Fibroblast of lung (primary cell): ENCODE measurements around the gene ALPK3. TPM values are rescaled to one million over a fixed set of nuclear protein-coding genes. Genes with fewer than 3 reads are reported as not detected.

Experiments
- DNase-seq, 2 donors: peaks; one replicate each; pipeline versions ENCODE4 v3.0.0 to v3.0.0-alpha.2; 2010; ENCODE audit warnings: low read depth in 2 of 2
- H2AFZ ChIP-seq: 2 replicates; pipeline ENCODE4 v1.5.1; 2012; ENCODE audit warnings: low read length, control low read depth, inconsistent platforms
- H3K27ac ChIP-seq: 2 replicates; pipeline ENCODE4 v1.5.1; 2011; ENCODE audit warnings: low read length, control low read depth; ENCODE audit not compliant: insufficient read depth
- H3K27me3 ChIP-seq: 2 replicates; pipeline ENCODE4 v1.5.1; 2011; ENCODE audit warnings: mild to moderate bottlenecking, low read length; ENCODE audit not compliant: control insufficient read depth, insufficient read depth
- H3K36me3 ChIP-seq: 2 replicates; pipeline ENCODE4 v1.5.1; 2011; ENCODE audit warnings: low read length; ENCODE audit not compliant: control insufficient read depth, insufficient read depth
- H3K4me1 ChIP-seq: 2 replicates; pipeline ENCODE4 v1.5.1; 2011; ENCODE audit warnings: low read length; ENCODE audit not compliant: control insufficient read depth, insufficient read depth; ENCODE audit errors: extremely low read depth
- H3K4me2 ChIP-seq: 2 replicates; pipeline ENCODE4 v1.5.1; 2011; ENCODE audit warnings: low read length, control low read depth; ENCODE audit not compliant: insufficient read depth; ENCODE audit errors: extremely low read depth
- H3K4me3 ChIP-seq, 4 experiments: fragments of 200-600 bp in 1 of 4; sonication (generic) in 1 of 4; replicated peaks in 1 of 4; 2 replicates each; pipeline ENCODE4 v1.5.1; 2011 to 2016; ENCODE audit warnings: low read length in 4 of 4, low read depth in 3 of 4, mild to moderate bottlenecking in 3 of 4, control low read depth in 2 of 4, inconsistent platforms in 1 of 4, mixed read lengths in 1 of 4; ENCODE audit not compliant: insufficient read depth in 1 of 4; ENCODE audit errors: control extremely low read depth in 1 of 4
- H3K79me2 ChIP-seq: 2 replicates; pipeline ENCODE4 v1.5.1; 2012; ENCODE audit warnings: mild to moderate bottlenecking, low read length, inconsistent platforms; ENCODE audit not compliant: control insufficient read depth, insufficient read depth
- H3K9ac ChIP-seq: 2 replicates; pipeline ENCODE4 v1.5.1; 2011; ENCODE audit warnings: mild to moderate bottlenecking, low read length, control low read depth; ENCODE audit not compliant: insufficient read depth
- H3K9me3 ChIP-seq: 2 replicates; pipeline ENCODE4 v1.5.1; 2012; ENCODE audit warnings: low read depth, low read length; ENCODE audit not compliant: control insufficient read depth, insufficient read depth
- H4K20me1 ChIP-seq: 2 replicates; pipeline ENCODE4 v1.5.1; 2011; ENCODE audit warnings: low read length; ENCODE audit not compliant: control insufficient read depth, insufficient read depth; ENCODE audit errors: extremely low read depth
- CTCF ChIP-seq, 2 donors: IDR thresholded peaks in 1 of 2; conservative IDR thresholded peaks in 1 of 2; 1 replicate in 1 of 2; 2 replicates in 1 of 2; pipeline ENCODE4 v1.5.1; 2011 to 2012; ENCODE audit warnings: low read length in 2 of 2, control low read depth in 1 of 2, inconsistent platforms in 1 of 2, low read depth in 1 of 2, mild to moderate bottlenecking in 1 of 2
- EZH2 ChIP-seq: IDR thresholded peaks from 2 replicates; pipeline ENCODE4 v1.5.1; 2012; ENCODE audit warnings: low read length, control low read depth, mild to moderate bottlenecking; ENCODE audit errors: missing control alignments
- polyA plus RNA-seq, 2 donors: library from polyadenylated mRNA; depleted of rRNA in 1 of 2; stranded (reverse) in 1 of 2; unstranded in 1 of 2; fragments of >200 nt; gene quantifications; 2 replicates each; pipeline ENCODE4 v1.2.1, GENCODE V29; 2011 to 2012; ENCODE audit warnings: missing spikeins in 1 of 2
- total RNA-seq: library from RNA; depleted of rRNA; stranded (reverse); fragments of >200 nt; gene quantifications from 2 replicates; pipeline ENCODE4 v1.2.1, GENCODE V29; 2014

ALPK3 gene
- total and polyA plus RNA-seq, 2 donors (not counting 1 experiment from before 2014, with no cell fraction given): 0.03 to 0.50 TPM

- TF ChIP-seq CTCF (conservative IDR thresholded peaks at IDR 0.05 in 1 of 2, IDR thresholded peaks at IDR 0.05 in 1 of 2; ENCODE audit: low read depth in 1 of 2, low read length in 2 of 2) (no peak), EZH2 (no peak)
- H3K9me3 ChIP-seq: no peaks in the 10 kb centered on the region
- no peaks in the 10 kb centered on the region for H4K20me1 ChIP-seq
- H3K4me2 ChIP-seq: no peak overlapping the region
- H3K4me1 ChIP-seq: peaks cover 6% of the 10 kb centered on the region
- no peak overlapping the region for H3K9ac ChIP-seq
- H3K4me3 ChIP-seq: no peak overlapping the region
- no peak overlapping the region for H2AFZ ChIP-seq
- H3K27me3 ChIP-seq: no peaks in the 10 kb centered on the region
- H3K27ac ChIP-seq: no peak overlapping the region
- no peaks in the 10 kb centered on the region for H3K36me3 ChIP-seq
- peak in 1 of 2 donors; percentile 25 for DNase-seq
- H3K79me2 ChIP-seq: peaks cover 22% of the 10 kb centered on the region
Measured at GRCh38 chr15:84791763-84792162, 25.4 kb upstream of the ALPK3 start.

GRCh38 chr15:84793431-84794161, 23.6 kb upstream of the ALPK3 start:
- DNase-seq: no peak
- H3K4me3 ChIP-seq: no peak overlapping the region
- H3K9ac ChIP-seq: no peak overlapping the region
- no peak overlapping the region for H3K4me2 ChIP-seq
- H4K20me1 ChIP-seq: no peaks in the 10 kb centered on the region
- no peak overlapping the region for H2AFZ ChIP-seq
- H3K9me3 ChIP-seq: no peaks in the 10 kb centered on the region
- H3K79me2 ChIP-seq: peaks cover 6% of the 10 kb centered on the region
- no peak overlapping the region for H3K27ac ChIP-seq
- no peaks in the 10 kb centered on the region for H3K4me1 ChIP-seq
- peaks cover 10% of the 10 kb centered on the region for H3K36me3 ChIP-seq
- no peak for TF ChIP-seq EZH2
- no peaks in the 10 kb centered on the region for H3K27me3 ChIP-seq

GRCh38 chr15:84794162-84794547, 23.0 kb upstream of the ALPK3 start:
- Histone ChIP-seq H3K4me3 (no peak overlapping the region), H3K4me1 (no peaks in the 10 kb centered on the region), H3K9ac (no peak overlapping the region), H4K20me1 (no peaks in the 10 kb centered on the region), H3K27ac (no peak overlapping the region), H3K4me2 (no peak overlapping the region), H3K36me3 (peaks cover 12% of the 10 kb centered on the region), H3K9me3 (no peaks in the 10 kb centered on the region), H3K27me3 (no peaks in the 10 kb centered on the region), H3K79me2 (peaks cover 5% of the 10 kb centered on the region), H2AFZ (no peak overlapping the region)
- DNase-seq: no peak
- TF ChIP-seq CTCF (conservative IDR thresholded peaks at IDR 0.05 in 1 of 2, IDR thresholded peaks at IDR 0.05 in 1 of 2; ENCODE audit: low read depth in 1 of 2, low read length in 2 of 2) (no peak), EZH2 (no peak)
